K562 (cell line): ENCODE results near the gene CHMP2A. TPM values are rescaled to one million over a fixed set of nuclear protein-coding genes. Genes with fewer than 3 reads are reported as not detected.
A peak's percentile ranks its signal among the peaks of the same experiment; 100 is the strongest.

Experiments
- EP300 ChIP-seq: IDR thresholded peaks from 2 replicates; pipeline ENCODE4 v1.6.1; 2012; ENCODE audit warnings: low read length, improper control_type of control experiment
- HCFC1 ChIP-seq: IDR thresholded peaks from 2 replicates; pipeline ENCODE4 v1.6.1; 2012; ENCODE audit warnings: low read depth, low read length, improper control_type of control experiment
- NKRF ChIP-seq: fragments of 450-650 bp; IDR thresholded peaks from 2 replicates; pipeline ENCODE4 v1.6.1; 2016; ENCODE audit warnings: borderline replicate concordance
- NR2F6 ChIP-seq: fragments of 450-650 bp; formaldehyde crosslinking; IDR thresholded peaks from 2 replicates; pipeline ENCODE4 v1.4.0; 2020; ENCODE audit warnings: mild to moderate bottlenecking
- RBM22 ChIP-seq: fragments of 200-400 bp; formaldehyde crosslinking; IDR thresholded peaks from 2 replicates; pipeline ENCODE4 v1.6.1; 2018; ENCODE audit warnings: low read length, low read depth; ENCODE audit not compliant: poor library complexity, severe bottlenecking
- SAP30 ChIP-seq: fragments of 200-600 bp; sonication (generic); IDR thresholded peaks from 2 replicates; pipeline ENCODE4 v1.6.1; 2012; ENCODE audit warnings: borderline replicate concordance, low read depth, mild to moderate bottlenecking, moderate library complexity, low read length, control low read depth, inconsistent platforms; ENCODE audit not compliant: insufficient read depth, poor library complexity, severe bottlenecking
- UBTF ChIP-seq, 2 experiments: IDR thresholded peaks; 2 replicates each; pipeline ENCODE4 v1.6.1; 2012; ENCODE audit warnings: improper control_type of control experiment in 2 of 2, low read depth in 2 of 2, low read length in 2 of 2, borderline replicate concordance in 1 of 2
- XRCC4 ChIP-seq: IDR thresholded peaks from one replicate; pipeline ENCODE4 v1.6.1; 2011; ENCODE audit not compliant: insufficient read depth, insufficient read length; ENCODE audit errors: extremely low read depth
- polyA plus RNA-seq, 8 experiments: library from polyadenylated mRNA; depleted of rRNA in 4 of 8; stranded (reverse) in 5 of 8; unstranded in 3 of 8; fragments of >200 nt; fragmentation: Nextera tagmentation in 2 of 8; fragmentation: Illumina TruSeq in 1 of 8; extraction: Ambion mirVana in 2 of 8; extraction: Trizol in 1 of 8; gene quantifications; 2 replicates each; pipeline versions ENCODE4 v1.2.1 to v1.2.3, GENCODE V29; 2011 to 2014; ENCODE audit warnings: inconsistent platforms in 1 of 8, missing spikeins in 1 of 8
- total RNA-seq, 7 experiments: library from RNA; depleted of rRNA in 6 of 7; stranded (reverse); fragments of >200 nt in 6 of 7; fragmentation: Illumina TruSeq in 2 of 7; extraction: Trizol in 2 of 7; gene quantifications; 2 replicates each; pipeline versions ENCODE4 v1.2.1 to v1.2.3, GENCODE V29; 2011 to 2021; ENCODE audit warnings: low replicate concordance in 1 of 7
- TF ChIP-seq, protein P1 (sequence below), 2 experiments: fragments of 450-650 bp; formaldehyde crosslinking in 1 of 2; IDR thresholded peaks; 2 replicates each; pipeline versions ENCODE4 v1.4.0 to v1.6.1; 2014 to 2020; ENCODE audit warnings: mild to moderate bottlenecking in 2 of 2, borderline replicate concordance in 1 of 2, low read depth in 1 of 2
- TF ChIP-seq, protein P2 (sequence below): fragments of 250-450 bp; sonication (Bioruptor Pico); IDR thresholded peaks from 2 replicates; pipeline ENCODE4 v1.8.0; 2022; ENCODE audit warnings: moderate library complexity, mild to moderate bottlenecking, inconsistent platforms
- TF ChIP-seq, protein P3 (sequence below): fragments of 250-450 bp; sonication (Bioruptor Pico); IDR thresholded peaks from 2 replicates; pipeline ENCODE4 v1.8.0; 2021; ENCODE audit warnings: borderline replicate concordance, mild to moderate bottlenecking, moderate library complexity; ENCODE audit not compliant: poor library complexity, severe bottlenecking

The CHMP2A gene
- total and polyA plus RNA-seq, 9 of the 15 experiments (the other 6 are each of a cell fraction or from before 2014, with no cell fraction given): 57.6 to 159 (median 87.2) TPM

DNA sequence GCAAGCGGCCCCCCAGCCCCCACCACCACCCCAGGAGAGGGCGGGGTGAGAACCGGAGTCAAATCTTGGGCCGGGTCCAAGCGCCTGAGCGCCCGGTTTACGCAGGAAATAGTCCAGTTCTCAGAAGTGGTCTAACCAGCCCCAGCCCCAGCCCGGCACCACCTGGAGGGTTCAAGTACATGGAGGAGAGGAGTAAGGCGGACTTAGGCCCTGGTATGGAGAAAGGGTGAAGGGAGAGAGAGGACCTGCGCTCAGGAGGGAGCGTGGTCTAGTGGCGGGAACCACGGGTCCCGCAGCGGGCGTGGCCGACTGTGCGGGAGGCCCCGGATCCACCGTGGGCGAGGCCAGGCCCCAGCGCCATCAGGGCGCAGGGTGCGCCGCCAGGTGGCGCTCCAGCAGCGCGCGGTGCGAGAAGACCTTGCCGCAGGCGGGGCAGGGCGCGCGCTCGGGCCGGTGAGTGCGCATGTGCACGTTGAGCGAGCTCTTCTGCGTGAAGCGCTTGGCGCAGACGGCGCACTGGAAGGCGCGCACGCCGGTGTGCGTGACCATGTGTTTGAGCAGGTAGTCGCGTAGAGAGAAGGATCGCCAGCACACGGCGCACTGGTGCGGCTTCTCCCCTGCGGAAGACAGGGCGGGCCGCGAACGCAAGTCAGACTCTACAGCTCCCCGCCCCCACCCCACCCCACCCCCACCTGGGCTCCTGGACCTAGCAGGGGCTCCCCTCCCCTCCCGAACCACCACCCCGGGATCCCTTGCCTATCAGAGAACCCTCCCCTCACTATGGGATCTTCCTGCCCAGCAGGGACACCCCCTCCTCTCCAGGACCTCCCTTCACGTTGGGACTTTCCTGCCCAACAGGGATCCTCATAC lies 41.0 kb downstream of the CHMP2A start (continued):
- TF ChIP-seq, protein P1, sequence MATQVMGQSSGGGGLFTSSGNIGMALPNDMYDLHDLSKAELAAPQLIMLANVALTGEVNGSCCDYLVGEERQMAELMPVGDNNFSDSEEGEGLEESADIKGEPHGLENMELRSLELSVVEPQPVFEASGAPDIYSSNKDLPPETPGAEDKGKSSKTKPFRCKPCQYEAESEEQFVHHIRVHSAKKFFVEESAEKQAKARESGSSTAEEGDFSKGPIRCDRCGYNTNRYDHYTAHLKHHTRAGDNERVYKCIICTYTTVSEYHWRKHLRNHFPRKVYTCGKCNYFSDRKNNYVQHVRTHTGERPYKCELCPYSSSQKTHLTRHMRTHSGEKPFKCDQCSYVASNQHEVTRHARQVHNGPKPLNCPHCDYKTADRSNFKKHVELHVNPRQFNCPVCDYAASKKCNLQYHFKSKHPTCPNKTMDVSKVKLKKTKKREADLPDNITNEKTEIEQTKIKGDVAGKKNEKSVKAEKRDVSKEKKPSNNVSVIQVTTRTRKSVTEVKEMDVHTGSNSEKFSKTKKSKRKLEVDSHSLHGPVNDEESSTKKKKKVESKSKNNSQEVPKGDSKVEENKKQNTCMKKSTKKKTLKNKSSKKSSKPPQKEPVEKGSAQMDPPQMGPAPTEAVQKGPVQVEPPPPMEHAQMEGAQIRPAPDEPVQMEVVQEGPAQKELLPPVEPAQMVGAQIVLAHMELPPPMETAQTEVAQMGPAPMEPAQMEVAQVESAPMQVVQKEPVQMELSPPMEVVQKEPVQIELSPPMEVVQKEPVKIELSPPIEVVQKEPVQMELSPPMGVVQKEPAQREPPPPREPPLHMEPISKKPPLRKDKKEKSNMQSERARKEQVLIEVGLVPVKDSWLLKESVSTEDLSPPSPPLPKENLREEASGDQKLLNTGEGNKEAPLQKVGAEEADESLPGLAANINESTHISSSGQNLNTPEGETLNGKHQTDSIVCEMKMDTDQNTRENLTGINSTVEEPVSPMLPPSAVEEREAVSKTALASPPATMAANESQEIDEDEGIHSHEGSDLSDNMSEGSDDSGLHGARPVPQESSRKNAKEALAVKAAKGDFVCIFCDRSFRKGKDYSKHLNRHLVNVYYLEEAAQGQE (IDR thresholded peaks at IDR 0.05; ENCODE audit: borderline replicate concordance): peak; percentile 71
- TF ChIP-seq, protein P1 (CRISPR knock-in tag; IDR thresholded peaks at IDR 0.05; ENCODE audit: low read depth): peak; percentile 51; the same call in 1 of the 2 replicates
- TF ChIP-seq UBTF (IDR thresholded peaks at IDR 0.05; ENCODE audit: borderline replicate concordance in 1 of 2, low read depth in 2 of 2, low read length in 2 of 2) (0 out of 4 replicates have a peak, but pooled peaks of 1 of the 2 experiments have one; percentile 26), EP300 (no peak), RBM22 (peak; percentile 40), NR2F6 (CRISPR knock-in tag) (no peak), NKRF (no peak), SAP30 (no peak), HCFC1 (peak; percentile 52), XRCC4 (no peak)
- TF ChIP-seq, protein P2, sequence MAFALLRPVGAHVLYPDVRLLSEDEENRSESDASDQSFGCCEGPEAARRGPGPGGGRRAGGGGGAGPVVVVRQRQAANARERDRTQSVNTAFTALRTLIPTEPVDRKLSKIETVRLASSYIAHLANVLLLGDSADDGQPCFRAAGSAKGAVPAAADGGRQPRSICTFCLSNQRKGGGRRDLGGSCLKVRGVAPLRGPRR (CRISPR knock-in tag): no peak
- TF ChIP-seq, protein P3, sequence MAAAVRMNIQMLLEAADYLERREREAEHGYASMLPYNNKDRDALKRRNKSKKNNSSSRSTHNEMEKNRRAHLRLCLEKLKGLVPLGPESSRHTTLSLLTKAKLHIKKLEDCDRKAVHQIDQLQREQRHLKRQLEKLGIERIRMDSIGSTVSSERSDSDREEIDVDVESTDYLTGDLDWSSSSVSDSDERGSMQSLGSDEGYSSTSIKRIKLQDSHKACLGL (CRISPR knock-in tag): no peak
